ENCODE measurements around the gene DDX19B.
A peak's percentile ranks its signal among the peaks of the same experiment; 100 is the strongest.
"Not testable (repeated sequence)": the region's sequence is repeated elsewhere in the genome, so short reads cannot be mapped to it uniquely, and the experiment has no call there.

Gene DDX19B

DNA sequence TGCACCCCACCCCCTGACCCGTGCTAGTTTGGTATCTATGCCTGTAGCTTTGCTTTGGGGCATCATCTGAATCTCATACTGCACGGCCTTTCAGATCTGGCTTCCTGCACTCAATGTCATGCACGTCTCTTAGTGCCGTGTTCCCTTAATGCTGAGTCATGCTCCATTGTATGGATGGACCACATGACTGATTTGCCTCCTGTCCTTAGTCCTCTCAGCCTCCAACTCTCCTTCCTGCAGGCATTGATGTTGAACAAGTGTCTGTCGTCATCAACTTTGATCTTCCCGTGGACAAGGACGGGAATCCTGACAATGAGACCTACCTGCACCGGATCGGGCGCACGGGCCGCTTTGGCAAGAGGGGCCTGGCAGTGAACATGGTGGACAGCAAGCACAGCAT is 33.7 kb downstream of the DDX19B start:
- not testable (repeated sequence) for H4K8ac ChIP-seq (ENCODE audit: low read length); H3K27me3 ChIP-seq (ENCODE audit: control insufficient read depth in 1 of 2, insufficient read depth in 1 of 2, low read length in 2 of 2); H3K4me3 ChIP-seq (ENCODE audit: insufficient read depth in 1 of 2, low read depth in 1 of 2, low read length in 2 of 2); H3K14ac ChIP-seq (ENCODE audit: low read length in 2 of 2); H2AFZ ChIP-seq (ENCODE audit: low read depth, low read length); H3K23ac ChIP-seq (ENCODE audit: low read length in 2 of 2); H3K79me1 ChIP-seq (replicated peaks; ENCODE audit: low read length, poor library complexity, severe bottlenecking); H4K91ac ChIP-seq (ENCODE audit: low read length); H3K9ac ChIP-seq (ENCODE audit: low read length); H3K4me2 ChIP-seq (ENCODE audit: low read length, poor library complexity, severe bottlenecking); H2BK12ac ChIP-seq (ENCODE audit: low read length in 2 of 2); H3K27ac ChIP-seq (ENCODE audit: low read length, poor library complexity, severe bottlenecking); H2BK120ac ChIP-seq (ENCODE audit: low read depth, low read length); H3K4me1 ChIP-seq (ENCODE audit: control insufficient read depth, insufficient read depth, low read depth, low read length); H2BK5ac ChIP-seq (ENCODE audit: low read depth, low read length, poor library complexity, severe bottlenecking); H3K18ac ChIP-seq (ENCODE audit: low read depth in 1 of 2, low read length in 2 of 2); DNase-seq; H2AK5ac ChIP-seq (ENCODE audit: low read length, severe bottlenecking); H3K9me3 ChIP-seq (ENCODE audit: control insufficient read depth, low read length); H2BK15ac ChIP-seq (ENCODE audit: low read depth, poor library complexity, severe bottlenecking)
- WGBS = 84% methylated on average over 4 of the region's 12 CpGs
- Histone ChIP-seq H3K36me3 (ENCODE audit: control insufficient read depth in 1 of 2, insufficient read depth in 2 of 2, low read depth in 1 of 2, low read length in 2 of 2) (peaks cover 50 to 53% of the 10 kb centered on the region in 2 experiments), H3K4ac (ENCODE audit: low read depth in 1 of 2, low read length in 2 of 2) (peak overlapping the region in 1 of 2 experiments; percentile 26)

DNA sequence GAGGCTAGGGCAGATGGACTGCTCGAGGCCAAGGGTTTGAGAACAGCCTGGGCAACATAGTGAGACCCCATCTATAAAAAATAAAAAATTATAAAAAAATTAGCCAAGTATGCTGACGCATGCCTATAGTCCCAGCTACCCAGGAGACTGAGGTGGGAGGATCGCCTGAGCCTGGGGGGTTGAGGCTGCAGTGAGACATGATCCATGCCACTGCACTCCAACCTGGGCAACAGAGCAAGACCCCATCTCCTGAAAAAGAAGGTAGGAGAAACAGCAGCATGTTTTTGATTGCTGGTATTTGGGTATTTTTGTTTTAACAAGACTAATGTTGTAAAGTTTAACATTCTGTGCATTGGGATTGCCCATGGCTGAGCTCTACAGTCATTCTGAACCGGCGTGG is 38.8 kb downstream of the DDX19B start:
- Histone ChIP-seq H3K79me1 (replicated peaks; ENCODE audit: low read length, poor library complexity, severe bottlenecking) (no peaks in the 10 kb centered on the region), H3K18ac (ENCODE audit: low read depth in 1 of 2, low read length in 2 of 2) (no peak overlapping the region), H3K4me2 (ENCODE audit: low read length, poor library complexity, severe bottlenecking) (no peak overlapping the region), H2BK5ac (ENCODE audit: low read depth, low read length, poor library complexity, severe bottlenecking) (no peak overlapping the region), H3K14ac (ENCODE audit: low read length in 2 of 2) (no peak overlapping the region), H3K23ac (ENCODE audit: low read length in 2 of 2) (no peak overlapping the region), H3K4me1 (ENCODE audit: control insufficient read depth, insufficient read depth, low read depth, low read length) (no peaks in the 10 kb centered on the region), H2BK12ac (ENCODE audit: low read length in 2 of 2) (no peak overlapping the region), H4K8ac (ENCODE audit: low read length) (no peak overlapping the region), H2AFZ (ENCODE audit: low read depth, low read length) (no peak overlapping the region), H3K9me3 (ENCODE audit: control insufficient read depth, low read length) (no peaks in the 10 kb centered on the region), H3K27me3 (ENCODE audit: control insufficient read depth in 1 of 2, insufficient read depth in 1 of 2, low read length in 2 of 2) (no peaks in the 10 kb centered on the region), H4K91ac (ENCODE audit: low read length) (no peak overlapping the region), H3K4ac (ENCODE audit: low read depth in 1 of 2, low read length in 2 of 2) (no peak overlapping the region), H2BK15ac (ENCODE audit: low read depth, poor library complexity, severe bottlenecking) (no peak overlapping the region), H3K4me3 (ENCODE audit: insufficient read depth in 1 of 2, low read depth in 1 of 2, low read length in 2 of 2) (no peak overlapping the region), H2AK5ac (ENCODE audit: low read length, severe bottlenecking) (no peak overlapping the region), H3K27ac (ENCODE audit: low read length, poor library complexity, severe bottlenecking) (no peak overlapping the region), H3K9ac (ENCODE audit: low read length) (no peak overlapping the region), H3K36me3 (ENCODE audit: control insufficient read depth in 1 of 2, insufficient read depth in 2 of 2, low read depth in 1 of 2, low read length in 2 of 2) (peaks cover 24 to 34% of the 10 kb centered on the region in 2 experiments), H2BK120ac (ENCODE audit: low read depth, low read length) (no peak overlapping the region)
- DNase-seq = no peak
- WGBS = over 99% methylated on average over 5 of the region's 5 CpGs

DNA sequence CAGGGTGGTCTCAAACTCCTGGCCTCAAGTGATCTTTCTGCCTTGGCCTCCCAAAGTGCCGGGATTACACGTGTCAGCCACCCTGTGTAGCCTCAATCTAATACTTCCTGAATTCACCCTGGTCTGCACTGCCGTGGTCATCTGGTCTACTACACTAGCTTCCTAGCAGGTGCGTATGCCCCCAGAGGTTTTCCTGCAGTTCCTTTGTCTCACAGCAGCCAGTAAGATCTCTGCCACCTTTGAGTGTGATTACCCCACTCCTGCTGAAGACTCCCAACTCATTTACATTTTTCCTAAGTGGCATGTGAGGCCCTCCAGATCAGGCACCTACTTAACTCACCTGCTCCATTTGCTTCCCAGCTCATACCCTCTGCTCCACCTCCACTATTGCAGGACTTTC is 42.6 kb downstream of the DDX19B start:
- H2BK12ac ChIP-seq (ENCODE audit: low read length in 2 of 2) = no peak overlapping the region
- H4K8ac ChIP-seq (ENCODE audit: low read length) = no peak overlapping the region
- H3K14ac ChIP-seq (ENCODE audit: low read length in 2 of 2) = no peak overlapping the region
- no peak overlapping the region for H2BK5ac ChIP-seq (ENCODE audit: low read depth, low read length, poor library complexity, severe bottlenecking)
- H3K27me3 ChIP-seq (ENCODE audit: control insufficient read depth in 1 of 2, insufficient read depth in 1 of 2, low read length in 2 of 2) = no peaks in the 10 kb centered on the region
- no peak overlapping the region for H3K4me3 ChIP-seq (ENCODE audit: insufficient read depth in 1 of 2, low read depth in 1 of 2, low read length in 2 of 2)
- no peak overlapping the region for H3K27ac ChIP-seq (ENCODE audit: low read length, poor library complexity, severe bottlenecking)
- H3K4ac ChIP-seq (ENCODE audit: low read depth in 1 of 2, low read length in 2 of 2) = no peak overlapping the region
- H3K23ac ChIP-seq (ENCODE audit: low read length in 2 of 2) = no peak overlapping the region
- H2AFZ ChIP-seq (ENCODE audit: low read depth, low read length) = no peak overlapping the region
- H3K4me2 ChIP-seq (ENCODE audit: low read length, poor library complexity, severe bottlenecking) = no peak overlapping the region
- peaks cover 2% of the 10 kb centered on the region for H3K4me1 ChIP-seq (ENCODE audit: control insufficient read depth, insufficient read depth, low read depth, low read length)
- H3K9ac ChIP-seq (ENCODE audit: low read length) = no peak overlapping the region
- H4K91ac ChIP-seq (ENCODE audit: low read length) = no peak overlapping the region
- H3K36me3 ChIP-seq (ENCODE audit: control insufficient read depth in 1 of 2, insufficient read depth in 2 of 2, low read depth in 1 of 2, low read length in 2 of 2) = peaks cover 8 to 9% of the 10 kb centered on the region in 2 experiments
- H3K18ac ChIP-seq (ENCODE audit: low read depth in 1 of 2, low read length in 2 of 2) = no peak overlapping the region
- H2BK15ac ChIP-seq (ENCODE audit: low read depth, poor library complexity, severe bottlenecking) = no peak overlapping the region
- DNase-seq = no peak
- no peaks in the 10 kb centered on the region for H3K9me3 ChIP-seq (ENCODE audit: control insufficient read depth, low read length)
- no peak overlapping the region for H2AK5ac ChIP-seq (ENCODE audit: low read length, severe bottlenecking)
- H2BK120ac ChIP-seq (ENCODE audit: low read depth, low read length) = no peak overlapping the region
- WGBS = 82% methylated on average over 4 of the region's 4 CpGs
- peaks cover 2% of the 10 kb centered on the region for H3K79me1 ChIP-seq (replicated peaks; ENCODE audit: low read length, poor library complexity, severe bottlenecking)

DNA sequence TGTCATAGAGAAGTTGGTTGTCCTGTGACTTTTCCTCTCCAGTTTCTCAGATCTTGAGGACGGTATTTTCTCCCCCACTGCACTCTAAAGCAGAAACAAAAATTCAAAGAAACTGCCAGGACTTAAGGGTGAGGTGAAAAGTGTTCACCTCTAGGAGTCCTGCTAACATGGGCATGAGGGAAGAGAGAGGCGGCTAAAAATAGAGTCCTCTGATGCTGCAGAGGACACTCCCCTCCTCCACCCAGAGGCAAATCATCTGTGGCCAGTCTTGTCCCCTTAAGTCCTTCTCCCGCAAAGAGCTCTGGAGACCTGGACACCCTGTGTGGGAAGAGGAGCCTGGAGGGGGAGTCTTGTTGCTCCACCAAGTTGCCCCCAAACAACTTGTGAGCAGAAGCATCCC is 43.0 kb downstream of the DDX19B start:
- Histone ChIP-seq H3K9me3 (ENCODE audit: control insufficient read depth, low read length) (no peaks in the 10 kb centered on the region), H3K27me3 (ENCODE audit: control insufficient read depth in 1 of 2, insufficient read depth in 1 of 2, low read length in 2 of 2) (no peaks in the 10 kb centered on the region), H3K79me1 (replicated peaks; ENCODE audit: low read length, poor library complexity, severe bottlenecking) (peaks cover 2% of the 10 kb centered on the region), H4K91ac (ENCODE audit: low read length) (no peak overlapping the region), H2BK120ac (ENCODE audit: low read depth, low read length) (no peak overlapping the region), H3K9ac (ENCODE audit: low read length) (no peak overlapping the region), H3K4me1 (ENCODE audit: control insufficient read depth, insufficient read depth, low read depth, low read length) (peaks cover 2% of the 10 kb centered on the region), H3K4me2 (ENCODE audit: low read length, poor library complexity, severe bottlenecking) (no peak overlapping the region), H3K23ac (ENCODE audit: low read length in 2 of 2) (no peak overlapping the region), H2BK12ac (ENCODE audit: low read length in 2 of 2) (no peak overlapping the region), H3K36me3 (ENCODE audit: control insufficient read depth in 1 of 2, insufficient read depth in 2 of 2, low read depth in 1 of 2, low read length in 2 of 2) (peaks cover 4 to 8% of the 10 kb centered on the region in 2 experiments), H2AFZ (ENCODE audit: low read depth, low read length) (no peak overlapping the region), H3K27ac (ENCODE audit: low read length, poor library complexity, severe bottlenecking) (no peak overlapping the region), H3K18ac (ENCODE audit: low read depth in 1 of 2, low read length in 2 of 2) (no peak overlapping the region), H4K8ac (ENCODE audit: low read length) (no peak overlapping the region), H2BK15ac (ENCODE audit: low read depth, poor library complexity, severe bottlenecking) (no peak overlapping the region), H3K14ac (ENCODE audit: low read length in 2 of 2) (no peak overlapping the region), H3K4ac (ENCODE audit: low read depth in 1 of 2, low read length in 2 of 2) (no peak overlapping the region), H2AK5ac (ENCODE audit: low read length, severe bottlenecking) (no peak overlapping the region), H2BK5ac (ENCODE audit: low read depth, low read length, poor library complexity, severe bottlenecking) (no peak overlapping the region), H3K4me3 (ENCODE audit: insufficient read depth in 1 of 2, low read depth in 1 of 2, low read length in 2 of 2) (no peak overlapping the region)
- WGBS = 86% methylated on average over 1 of the region's 3 CpGs
- DNase-seq = no peak

All from mesenchymal stem cell (in vitro differentiated cells and primary cell).